ENCODE measurements around the gene DNAJA1.

Gene DNAJA1

DNA sequence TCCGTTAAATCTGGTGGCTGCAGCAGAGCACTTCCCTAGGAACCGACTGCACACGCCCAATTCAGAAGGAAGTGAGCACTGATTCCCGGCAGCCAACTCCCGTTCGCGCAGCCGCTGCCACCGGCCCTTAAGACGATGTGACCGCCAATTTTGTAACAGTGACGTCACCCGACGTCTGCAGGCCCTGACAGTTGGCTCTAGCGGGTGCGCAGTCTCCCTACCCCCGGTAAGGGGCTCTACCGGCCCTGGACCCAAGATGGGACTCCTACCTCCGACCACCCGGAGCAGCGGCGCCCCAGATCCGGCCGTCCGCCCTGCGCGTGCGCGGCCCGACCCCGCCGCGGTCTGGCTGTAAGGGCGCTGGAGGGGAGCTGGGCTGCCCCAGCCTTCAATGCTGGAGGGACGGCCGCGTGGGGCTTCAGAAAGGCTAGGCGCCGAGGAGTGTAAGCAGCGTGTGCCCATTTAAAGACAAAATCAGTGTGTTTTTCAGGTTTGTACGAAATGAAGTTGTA is 19.1 kb downstream of the DNAJA1 start:
- Histone ChIP-seq H3K79me1 (ENCODE audit: low read length) (no peaks in the 10 kb centered on the region), H3K27ac (ENCODE audit: low read depth, low read length) (peak overlapping the region; percentile 51), H3K18ac (ENCODE audit: low read length) (no peak overlapping the region), H4K8ac (ENCODE audit: low read depth, low read length) (peak overlapping the region; percentile 38), H3K14ac (ENCODE audit: low read length) (no peak overlapping the region), H3K36me3 (ENCODE audit: control insufficient read depth in 1 of 2, insufficient read depth in 2 of 2, low read length in 2 of 2) (peaks cover 5 to 10% of the 10 kb centered on the region in 2 experiments), H3K4me1 (ENCODE audit: control insufficient read depth in 1 of 2, insufficient read depth in 2 of 2, low read length in 2 of 2) (no peaks in the 10 kb centered on the region), H2AK5ac (ENCODE audit: low read length) (no peak overlapping the region), H3K23ac (ENCODE audit: low read length) (no peak overlapping the region), H3K27me3 (ENCODE audit: insufficient read depth, low read length) (no peaks in the 10 kb centered on the region), H3K9ac (ENCODE audit: low read length) (peak overlapping the region; percentile 87), H4K12ac (ENCODE audit: low read depth, low read length) (peak overlapping the region; percentile 39), H2BK5ac (ENCODE audit: low read depth, low read length, poor library complexity) (no peak overlapping the region), H2BK120ac (ENCODE audit: insufficient read depth, low read length, poor library complexity) (no peak overlapping the region), H3K4ac (ENCODE audit: low read depth, low read length) (no peak overlapping the region), H3K79me2 (ENCODE audit: control insufficient read depth, insufficient read depth, low read length, poor library complexity) (no peaks in the 10 kb centered on the region), H3K4me3 (ENCODE audit: low read depth, low read length) (peak overlapping the region; percentile 85), H3K4me2 (ENCODE audit: low read length) (peak overlapping the region; percentile 98), H3K9me3 (ENCODE audit: insufficient read depth, low read depth, low read length) (no peaks in the 10 kb centered on the region), H2BK12ac (ENCODE audit: low read length) (no peak overlapping the region), H2AFZ (ENCODE audit: insufficient read depth, low read length, poor library complexity) (peak overlapping the region; percentile 14), H4K91ac (ENCODE audit: low read depth, low read length) (peak overlapping the region; percentile 20)
- DNase-seq = peak; percentile 93 to 94
- WGBS (ENCODE audit: extremely low coverage, insufficient coverage, insufficient read length) = no CpG with 5 or more reads among the region's 41 CpGs

DNA sequence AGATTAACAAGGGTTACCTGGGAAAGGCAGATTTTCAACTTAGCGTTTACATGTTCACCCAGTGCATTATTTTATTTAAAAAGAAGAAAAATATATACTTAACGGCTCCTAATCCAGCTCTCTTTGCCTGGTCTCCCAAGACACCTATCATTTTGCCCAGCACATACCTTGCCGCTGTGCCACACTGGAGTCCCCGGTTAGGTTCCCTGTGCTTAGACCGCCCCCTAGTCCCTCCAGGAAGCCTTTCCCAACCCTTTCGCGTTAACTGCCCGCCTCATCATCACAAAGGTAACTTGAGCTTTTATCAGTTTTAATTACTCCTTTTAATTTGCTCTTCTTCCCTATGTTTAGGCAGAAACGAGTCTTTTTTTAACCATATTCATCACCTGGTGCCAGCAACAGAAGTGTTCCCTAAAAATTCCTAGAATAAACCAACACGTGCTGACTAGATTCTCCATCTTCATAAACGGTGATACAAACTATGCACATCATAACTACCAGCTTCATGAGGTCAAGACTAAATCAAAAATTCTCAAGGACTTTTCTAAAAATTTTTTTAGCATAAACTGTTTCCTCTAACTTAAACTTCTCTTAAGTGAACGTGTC is 19.7 kb downstream of the DNAJA1 start:
- Histone ChIP-seq H3K79me1 (ENCODE audit: low read length) (no peaks in the 10 kb centered on the region), H3K4me3 (ENCODE audit: low read depth, low read length) (no peak overlapping the region), H3K18ac (ENCODE audit: low read length) (no peak overlapping the region), H2AFZ (ENCODE audit: insufficient read depth, low read length, poor library complexity) (no peak overlapping the region), H3K4me2 (ENCODE audit: low read length) (peak overlapping the region; percentile 98), H3K4ac (ENCODE audit: low read depth, low read length) (no peak overlapping the region), H3K79me2 (ENCODE audit: control insufficient read depth, insufficient read depth, low read length, poor library complexity) (no peaks in the 10 kb centered on the region), H2BK12ac (ENCODE audit: low read length) (no peak overlapping the region), H4K12ac (ENCODE audit: low read depth, low read length) (no peak overlapping the region), H3K9ac (ENCODE audit: low read length) (no peak overlapping the region), H3K14ac (ENCODE audit: low read length) (no peak overlapping the region), H3K36me3 (ENCODE audit: control insufficient read depth in 1 of 2, insufficient read depth in 2 of 2, low read length in 2 of 2) (peaks cover 8 to 13% of the 10 kb centered on the region in 2 experiments), H3K9me3 (ENCODE audit: insufficient read depth, low read depth, low read length) (no peaks in the 10 kb centered on the region), H2AK5ac (ENCODE audit: low read length) (no peak overlapping the region), H3K23ac (ENCODE audit: low read length) (no peak overlapping the region), H3K4me1 (ENCODE audit: control insufficient read depth in 1 of 2, insufficient read depth in 2 of 2, low read length in 2 of 2) (no peaks in the 10 kb centered on the region), H2BK120ac (ENCODE audit: insufficient read depth, low read length, poor library complexity) (no peak overlapping the region), H3K27ac (ENCODE audit: low read depth, low read length) (peak overlapping the region; percentile 51), H4K8ac (ENCODE audit: low read depth, low read length) (no peak overlapping the region), H3K27me3 (ENCODE audit: insufficient read depth, low read length) (no peaks in the 10 kb centered on the region), H2BK5ac (ENCODE audit: low read depth, low read length, poor library complexity) (no peak overlapping the region), H4K91ac (ENCODE audit: low read depth, low read length) (no peak overlapping the region)
- WGBS (ENCODE audit: extremely low coverage, insufficient coverage, insufficient read length) = no CpG with 5 or more reads among the region's 12 CpGs
- peak; percentile 40 to 61 for DNase-seq

- no peak overlapping the region for H3K4ac ChIP-seq (ENCODE audit: low read depth, low read length)
- no peak overlapping the region for H3K18ac ChIP-seq (ENCODE audit: low read length)
- no peak overlapping the region for H2BK120ac ChIP-seq (ENCODE audit: insufficient read depth, low read length, poor library complexity)
- H2BK12ac ChIP-seq (ENCODE audit: low read length) = no peak overlapping the region
- no peak overlapping the region for H3K27ac ChIP-seq (ENCODE audit: low read depth, low read length)
- H3K23ac ChIP-seq (ENCODE audit: low read length) = no peak overlapping the region
- H4K8ac ChIP-seq (ENCODE audit: low read depth, low read length) = no peak overlapping the region
- H3K36me3 ChIP-seq (ENCODE audit: control insufficient read depth in 1 of 2, insufficient read depth in 2 of 2, low read length in 2 of 2) = peaks cover 8 to 9% of the 10 kb centered on the region in 2 experiments
- H3K14ac ChIP-seq (ENCODE audit: low read length) = no peak overlapping the region
- H3K9me3 ChIP-seq (ENCODE audit: insufficient read depth, low read depth, low read length) = no peaks in the 10 kb centered on the region
- no peak overlapping the region for H4K12ac ChIP-seq (ENCODE audit: low read depth, low read length)
- no peak overlapping the region for H2BK5ac ChIP-seq (ENCODE audit: low read depth, low read length, poor library complexity)
- H3K9ac ChIP-seq (ENCODE audit: low read length) = no peak overlapping the region
- no peaks in the 10 kb centered on the region for H3K79me2 ChIP-seq (ENCODE audit: control insufficient read depth, insufficient read depth, low read length, poor library complexity)
- H3K79me1 ChIP-seq (ENCODE audit: low read length) = no peaks in the 10 kb centered on the region
- no peak overlapping the region for H3K4me3 ChIP-seq (ENCODE audit: low read depth, low read length)
- no peak overlapping the region for H2AK5ac ChIP-seq (ENCODE audit: low read length)
- WGBS (ENCODE audit: extremely low coverage, insufficient coverage, insufficient read length) = no CpG with 5 or more reads among the region's 1 CpG
- no peak for DNase-seq
- no peaks in the 10 kb centered on the region for H3K27me3 ChIP-seq (ENCODE audit: insufficient read depth, low read length)
- no peaks in the 10 kb centered on the region for H3K4me1 ChIP-seq (ENCODE audit: control insufficient read depth in 1 of 2, insufficient read depth in 2 of 2, low read length in 2 of 2)
- no peak overlapping the region for H4K91ac ChIP-seq (ENCODE audit: low read depth, low read length)
- no peak overlapping the region for H3K4me2 ChIP-seq (ENCODE audit: low read length)
- no peak overlapping the region for H2AFZ ChIP-seq (ENCODE audit: insufficient read depth, low read length, poor library complexity)
These were observed 21.0 kb downstream of the DNAJA1 start for GRCh38 chr9:33046061-33046460.

GRCh38 chr9:33048054-33048465 is 23.0 kb downstream of the DNAJA1 start:
- no CpG with 5 or more reads among the region's 2 CpGs for WGBS (ENCODE audit: extremely low coverage, insufficient coverage, insufficient read length)
- no peak overlapping the region for H2BK12ac ChIP-seq (ENCODE audit: low read length)
- DNase-seq = no peak

More at GRCh38 chr9:33048054-33048465, 23.0 kb downstream of the DNAJA1 start:
- Histone ChIP-seq H3K4me1 (ENCODE audit: control insufficient read depth in 1 of 2, insufficient read depth in 2 of 2, low read length in 2 of 2) (no peaks in the 10 kb centered on the region), H3K79me2 (ENCODE audit: control insufficient read depth, insufficient read depth, low read length, poor library complexity) (no peaks in the 10 kb centered on the region), H2BK5ac (ENCODE audit: low read depth, low read length, poor library complexity) (no peak overlapping the region), H3K27me3 (ENCODE audit: insufficient read depth, low read length) (no peaks in the 10 kb centered on the region), H3K4ac (ENCODE audit: low read depth, low read length) (no peak overlapping the region), H2BK120ac (ENCODE audit: insufficient read depth, low read length, poor library complexity) (no peak overlapping the region), H3K9ac (ENCODE audit: low read length) (no peak overlapping the region), H3K4me2 (ENCODE audit: low read length) (no peak overlapping the region), H4K8ac (ENCODE audit: low read depth, low read length) (no peak overlapping the region), H3K36me3 (ENCODE audit: control insufficient read depth in 1 of 2, insufficient read depth in 2 of 2, low read length in 2 of 2) (peaks cover 12 to 22% of the 10 kb centered on the region in 2 experiments), H3K9me3 (ENCODE audit: insufficient read depth, low read depth, low read length) (no peaks in the 10 kb centered on the region), H3K14ac (ENCODE audit: low read length) (no peak overlapping the region), H3K23ac (ENCODE audit: low read length) (no peak overlapping the region), H2AFZ (ENCODE audit: insufficient read depth, low read length, poor library complexity) (no peak overlapping the region), H4K12ac (ENCODE audit: low read depth, low read length) (no peak overlapping the region), H4K91ac (ENCODE audit: low read depth, low read length) (no peak overlapping the region), H3K4me3 (ENCODE audit: low read depth, low read length) (no peak overlapping the region), H3K79me1 (ENCODE audit: low read length) (no peaks in the 10 kb centered on the region), H3K27ac (ENCODE audit: low read depth, low read length) (no peak overlapping the region), H3K18ac (ENCODE audit: low read length) (no peak overlapping the region), H2AK5ac (ENCODE audit: low read length) (no peak overlapping the region)
